Keratinocyte (primary cell): ENCODE results near the gene CTNND2. TPM values are rescaled to one million over a fixed set of nuclear protein-coding genes. Genes with fewer than 3 reads are reported as not detected.

Source experiments
- DNase-seq: peaks from one replicate; pipeline ENCODE4 v3.0.0-alpha.2; 2011; ENCODE audit warnings: low read depth, missing footprints, low spot score
- FAIRE-seq: peaks from 2 replicates; lab custom pipeline; 2011; peaks lifted over from hg19 to GRCh38; lab: Jason Lieb, UNC
- H2AFZ ChIP-seq: 2 replicates; pipeline ENCODE4 v1.6.0; 2012; ENCODE audit warnings: low read length, control low read depth, inconsistent platforms; ENCODE audit not compliant: control insufficient read depth
- H3K27ac ChIP-seq: 2 replicates; pipeline ENCODE4 v1.5.1; 2011; ENCODE audit warnings: low read length; ENCODE audit not compliant: control insufficient read depth, insufficient read depth
- H3K27me3 ChIP-seq: 3 replicates; pipeline ENCODE4 v1.6.0; 2011; ENCODE audit warnings: low read length; ENCODE audit not compliant: control insufficient read depth, insufficient read depth; ENCODE audit errors: extremely low read depth
- H3K36me3 ChIP-seq, 2 experiments: 2 replicates in 1 of 2; 3 replicates in 1 of 2; pipeline ENCODE4 v1.5.1; 2011; ENCODE audit warnings: low read length in 2 of 2, mild to moderate bottlenecking in 1 of 2; ENCODE audit not compliant: control insufficient read depth in 2 of 2, insufficient read depth in 2 of 2; ENCODE audit errors: extremely low read depth in 1 of 2
- H3K4me1 ChIP-seq: 3 replicates; pipeline ENCODE4 v1.5.1; 2011; ENCODE audit warnings: low read length; ENCODE audit not compliant: control insufficient read depth, insufficient read depth; ENCODE audit errors: extremely low read depth
- H3K4me2 ChIP-seq: 3 replicates; pipeline ENCODE4 v1.6.0; 2011; ENCODE audit warnings: low read depth, low read length; ENCODE audit not compliant: control insufficient read depth, insufficient read depth; ENCODE audit errors: extremely low read depth
- H3K4me3 ChIP-seq, 3 experiments: fragments of 200-600 bp in 1 of 3; sonication (generic) in 1 of 3; 2 replicates in 2 of 3; 3 replicates in 1 of 3; pipeline ENCODE4 v1.5.1; 2011 to 2016; ENCODE audit warnings: low read length in 3 of 3, mild to moderate bottlenecking in 3 of 3, control low read depth in 2 of 3, inconsistent platforms in 1 of 3, low read depth in 1 of 3, mixed read lengths in 1 of 3, mixed run types in 1 of 3, moderate library complexity in 1 of 3; ENCODE audit not compliant: control insufficient read depth in 2 of 3, insufficient read depth in 2 of 3; ENCODE audit errors: extremely low read depth in 1 of 3
- H3K79me2 ChIP-seq: 2 replicates; pipeline ENCODE4 v1.6.0; 2012; ENCODE audit warnings: low read length; ENCODE audit not compliant: control insufficient read depth, insufficient read depth
- H3K9ac ChIP-seq: 3 replicates; pipeline ENCODE4 v1.6.0; 2011; ENCODE audit warnings: low read length; ENCODE audit not compliant: control insufficient read depth, insufficient read depth; ENCODE audit errors: extremely low read depth
- H3K9me1 ChIP-seq: 3 replicates; pipeline ENCODE4 v1.6.0; 2011; ENCODE audit warnings: low read length; ENCODE audit not compliant: control insufficient read depth, insufficient read depth; ENCODE audit errors: extremely low read depth
- H3K9me3 ChIP-seq: 2 replicates; pipeline ENCODE4 v1.5.1; 2012; ENCODE audit warnings: low read depth, low read length; ENCODE audit not compliant: control insufficient read depth
- H4K20me1 ChIP-seq: 3 replicates; pipeline ENCODE4 v1.6.0; 2011; ENCODE audit warnings: low read length; ENCODE audit not compliant: control insufficient read depth, insufficient read depth; ENCODE audit errors: extremely low read depth
- EZH2 ChIP-seq: IDR thresholded peaks from one replicate; pipeline ENCODE4 v1.6.1; 2012; ENCODE audit warnings: inconsistent platforms, mild to moderate bottlenecking, low read length, moderate library complexity
- dilution Hi-C: fragments of 300-500 bp; cut with MboI; formaldehyde crosslinking; loops from one replicate; pipeline ENCODE4 v1.7.0; 2020; ENCODE audit warnings: low sequenced_read_pairs; ENCODE audit not compliant: extremely low pct_ligation_motif_present
- polyA plus RNA-seq, 5 experiments: library from polyadenylated mRNA; depleted of rRNA in 3 of 5; stranded (reverse) in 3 of 5; stranded (forward) in 1 of 5; unstranded in 1 of 5; fragments of >200 nt; gene quantifications; 1 replicate in 1 of 5; 2 replicates in 3 of 5; 3 replicates in 1 of 5; pipeline versions ENCODE4 v1.2.1 to v1.2.3, GENCODE V29; 2011 to 2012; ENCODE audit warnings: missing spikeins in 2 of 5, low read depth in 1 of 5, low replicate concordance in 1 of 5
- TF ChIP-seq, protein P1 (sequence below), 3 experiments: IDR thresholded peaks in 1 of 3; conservative IDR thresholded peaks in 1 of 3; optimal IDR thresholded peaks in 1 of 3; 2 replicates in 2 of 3; 3 replicates in 1 of 3; pipeline versions ENCODE3 to v1.5.1; 2011; ENCODE audit warnings: low read length in 3 of 3, mild to moderate bottlenecking in 3 of 3, moderate library complexity in 2 of 3, control low read depth in 1 of 3, inconsistent platforms in 1 of 3; ENCODE audit not compliant: insufficient read depth in 2 of 3; ENCODE audit errors: extremely low read depth in 1 of 3

CTNND2 gene
- polyA plus RNA-seq, 1 donor (not counting 4 experiments of a cell fraction or from before 2014, with no cell fraction given), result not detected

DNA sequence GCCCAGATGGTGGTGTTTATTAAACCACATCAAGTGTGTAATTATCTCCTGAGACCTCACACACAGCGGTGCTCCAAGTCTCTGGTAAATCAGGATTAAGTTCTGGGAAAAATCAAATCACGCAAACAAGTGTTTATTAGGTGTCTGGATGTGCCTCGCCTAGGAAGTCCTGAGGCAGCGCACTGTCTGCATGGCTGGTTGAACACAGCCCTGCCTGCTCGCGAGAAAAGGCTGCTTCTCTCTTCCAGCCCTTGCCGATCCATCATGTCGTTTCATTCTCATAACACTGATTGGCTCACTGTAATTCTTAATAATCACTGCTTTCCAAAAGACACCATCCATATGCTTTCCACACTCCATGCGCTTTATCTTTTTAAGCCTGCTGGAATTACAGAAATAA is 913.6 kb downstream of the CTNND2 start:
- H4K20me1 ChIP-seq, result no peaks in the 10 kb centered on the region
- dilution Hi-C loops, result no loop called here
- H3K9ac ChIP-seq, result no peak overlapping the region
- DNase-seq (no peak), FAIRE-seq (no peak)
- H3K36me3 ChIP-seq, result no peaks in the 10 kb centered on the region
- no peak for TF ChIP-seq EZH2
- TF ChIP-seq, protein P1, sequence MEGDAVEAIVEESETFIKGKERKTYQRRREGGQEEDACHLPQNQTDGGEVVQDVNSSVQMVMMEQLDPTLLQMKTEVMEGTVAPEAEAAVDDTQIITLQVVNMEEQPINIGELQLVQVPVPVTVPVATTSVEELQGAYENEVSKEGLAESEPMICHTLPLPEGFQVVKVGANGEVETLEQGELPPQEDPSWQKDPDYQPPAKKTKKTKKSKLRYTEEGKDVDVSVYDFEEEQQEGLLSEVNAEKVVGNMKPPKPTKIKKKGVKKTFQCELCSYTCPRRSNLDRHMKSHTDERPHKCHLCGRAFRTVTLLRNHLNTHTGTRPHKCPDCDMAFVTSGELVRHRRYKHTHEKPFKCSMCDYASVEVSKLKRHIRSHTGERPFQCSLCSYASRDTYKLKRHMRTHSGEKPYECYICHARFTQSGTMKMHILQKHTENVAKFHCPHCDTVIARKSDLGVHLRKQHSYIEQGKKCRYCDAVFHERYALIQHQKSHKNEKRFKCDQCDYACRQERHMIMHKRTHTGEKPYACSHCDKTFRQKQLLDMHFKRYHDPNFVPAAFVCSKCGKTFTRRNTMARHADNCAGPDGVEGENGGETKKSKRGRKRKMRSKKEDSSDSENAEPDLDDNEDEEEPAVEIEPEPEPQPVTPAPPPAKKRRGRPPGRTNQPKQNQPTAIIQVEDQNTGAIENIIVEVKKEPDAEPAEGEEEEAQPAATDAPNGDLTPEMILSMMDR (optimal IDR thresholded peaks at IDR 0.05 in 1 of 3, IDR thresholded peaks at IDR 0.05 in 1 of 3, conservative IDR thresholded peaks at IDR 0.05 in 1 of 3; ENCODE audit: extremely low read depth in 1 of 3, insufficient read depth in 2 of 3, low read length in 3 of 3), result no peak
- H3K79me2 ChIP-seq, result no peaks in the 10 kb centered on the region
- no peak overlapping the region for H2AFZ ChIP-seq
- H3K27me3 ChIP-seq, result no peaks in the 10 kb centered on the region
- H3K27ac ChIP-seq, result no peak overlapping the region
- no peak overlapping the region for H3K4me2 ChIP-seq
- no peaks in the 10 kb centered on the region for H3K9me1 ChIP-seq
- no peaks in the 10 kb centered on the region for H3K4me1 ChIP-seq
- no peaks in the 10 kb centered on the region for H3K9me3 ChIP-seq
- no peak overlapping the region for H3K4me3 ChIP-seq

DNA sequence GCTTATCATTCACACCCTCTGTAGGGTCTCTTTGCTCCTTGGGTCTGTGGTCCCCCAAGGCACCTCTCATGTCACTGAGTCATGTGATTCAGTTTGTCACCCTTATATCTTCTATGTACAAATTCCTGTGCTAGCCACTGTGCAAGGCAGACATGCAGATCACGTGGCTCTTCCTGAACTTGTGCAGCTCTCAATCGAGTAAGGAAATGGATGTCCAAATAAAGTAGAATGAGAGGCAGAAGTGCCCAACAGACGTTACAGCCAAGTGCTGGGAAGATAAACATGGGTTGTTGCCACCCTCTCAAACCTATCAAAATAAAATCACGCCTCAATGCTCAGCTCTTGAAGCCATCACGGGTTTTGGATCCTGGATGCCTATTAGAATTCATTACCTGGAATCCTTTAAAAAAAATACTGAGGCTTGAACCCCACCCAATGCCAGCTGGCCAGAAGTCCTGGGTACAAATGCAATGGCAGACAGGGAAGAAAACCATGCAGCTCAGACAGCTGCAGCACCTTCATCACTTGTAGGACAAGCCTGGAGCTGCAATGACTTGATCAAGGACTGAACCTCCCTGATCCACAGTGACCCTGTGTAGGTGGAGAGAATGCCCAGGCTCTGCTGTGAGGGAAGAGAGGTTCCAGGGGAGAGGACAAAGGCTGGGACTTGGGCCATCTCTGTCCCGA is 914.5 kb downstream of the CTNND2 start:
- Histone ChIP-seq H3K9ac (no peak overlapping the region), H3K27me3 (no peaks in the 10 kb centered on the region), H3K4me1 (no peaks in the 10 kb centered on the region), H2AFZ (no peak overlapping the region), H3K79me2 (no peaks in the 10 kb centered on the region), H3K36me3 (no peaks in the 10 kb centered on the region), H3K27ac (no peak overlapping the region), H4K20me1 (no peaks in the 10 kb centered on the region), H3K4me3 (no peak overlapping the region), H3K4me2 (no peak overlapping the region), H3K9me3 (no peaks in the 10 kb centered on the region), H3K9me1 (no peaks in the 10 kb centered on the region)
- DNase-seq, result no peak
- dilution Hi-C loops, result no loop called here
- FAIRE-seq, result no peak
- TF ChIP-seq, protein P1 (optimal IDR thresholded peaks at IDR 0.05 in 1 of 3, IDR thresholded peaks at IDR 0.05 in 1 of 3, conservative IDR thresholded peaks at IDR 0.05 in 1 of 3; ENCODE audit: extremely low read depth in 1 of 3, insufficient read depth in 2 of 3, low read length in 3 of 3), result no peak
- TF ChIP-seq EZH2, result no peak
